EH (cell line): ENCODE results near the gene BNC2.
A peak's percentile ranks its signal among the peaks of the same experiment; 100 is the strongest.

ENCODE experiments used
- DNase-seq: peaks from one replicate; pipeline ENCODE4 v3.0.0-alpha.2; 2015; ENCODE audit warnings: low read depth

The BNC2 gene

DNA sequence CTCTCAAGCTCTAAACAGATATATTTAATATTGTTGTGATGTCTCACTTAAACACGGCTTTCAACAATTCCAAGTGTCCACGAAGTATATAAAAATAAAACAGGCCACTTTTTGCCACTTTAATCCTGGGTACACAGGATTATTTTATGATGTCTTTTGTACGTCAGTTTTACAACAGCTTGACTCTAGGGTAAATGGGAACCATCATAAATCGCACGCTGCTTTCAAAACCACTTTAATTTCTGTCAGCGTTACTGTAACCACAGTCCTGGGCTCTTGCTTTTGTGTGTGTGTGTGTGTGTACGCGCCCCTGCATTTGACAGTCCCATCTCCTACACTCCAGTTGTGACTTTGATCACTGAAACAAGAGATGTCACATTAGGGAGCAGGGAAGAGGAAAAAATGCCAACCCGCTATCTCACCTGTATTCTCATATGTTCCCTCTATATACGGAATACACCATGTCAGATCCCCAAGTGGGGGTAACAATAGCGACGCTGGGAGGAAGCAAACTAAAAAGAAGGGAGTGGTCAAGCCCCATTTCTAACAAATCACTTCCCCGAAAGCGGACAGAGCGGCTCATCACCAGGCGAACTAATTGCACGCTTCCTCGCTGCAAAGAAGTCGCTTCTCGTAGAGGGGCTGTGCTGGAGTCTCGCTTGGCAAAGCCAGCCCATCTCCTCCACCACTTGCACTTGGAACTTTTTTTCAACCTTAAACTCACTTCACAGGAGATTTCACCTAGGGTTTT is 1.2 kb downstream of the BNC2 start:
- DNase-seq, result peak; percentile 55

- no peak for DNase-seq
Measured at GRCh38 chr9:16868701-16869100, 1.8 kb downstream of the BNC2 start.

DNA sequence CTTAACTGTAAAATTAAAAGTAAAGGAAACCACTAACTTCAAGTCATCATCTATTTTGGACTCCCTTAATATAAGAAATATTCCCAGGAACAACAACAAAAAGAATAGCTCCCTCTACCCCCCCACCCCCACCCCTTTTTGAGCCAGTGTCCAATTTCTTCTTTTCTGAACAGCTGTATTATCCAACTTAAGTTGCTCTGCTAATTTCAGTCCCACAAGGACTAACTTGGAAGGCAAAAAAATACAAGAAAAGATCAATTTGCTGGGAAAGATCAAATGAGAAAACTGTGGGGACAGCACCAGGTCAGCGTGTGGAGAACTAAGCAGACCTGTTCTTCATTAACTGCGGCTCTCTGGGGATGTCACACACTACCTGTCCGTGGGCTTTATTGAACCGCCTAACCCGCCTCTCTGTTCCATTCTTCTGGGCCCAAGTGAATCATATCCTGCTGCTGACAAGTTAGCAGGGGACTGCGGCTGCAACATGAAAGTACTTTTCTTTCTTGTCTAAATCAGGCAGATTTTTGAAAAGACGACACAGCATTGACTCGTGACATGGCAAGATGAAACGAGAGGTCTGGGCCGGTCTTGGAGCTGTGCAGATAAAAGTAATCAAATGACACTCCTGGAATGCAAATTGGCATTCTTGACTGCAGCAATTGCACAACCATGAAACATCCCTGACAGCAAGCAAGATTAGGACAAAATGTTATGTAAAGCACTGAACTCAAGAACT is 2.7 kb downstream of the BNC2 start:
- DNase-seq, result peak; percentile 86

DNA sequence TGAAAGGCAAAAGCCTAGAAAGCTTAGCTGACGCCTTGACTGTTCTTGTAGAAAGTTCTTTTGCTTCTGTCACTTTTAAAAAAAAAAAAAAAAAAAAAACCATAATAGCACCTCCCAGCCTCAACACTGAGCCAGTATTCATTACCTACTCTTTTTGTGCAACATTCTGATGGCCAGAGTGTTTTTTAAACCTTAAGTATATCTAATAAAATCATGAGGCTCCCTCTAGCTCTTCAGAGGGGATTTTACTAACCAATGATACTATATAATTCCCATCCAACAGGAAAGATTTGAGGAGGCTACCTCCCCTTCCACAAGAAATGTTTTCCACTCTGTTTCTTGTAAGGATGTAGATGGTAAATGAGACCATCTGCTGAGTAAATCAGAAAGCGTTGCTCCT is 3.9 kb downstream of the BNC2 start:
- DNase-seq, result no peak

DNA sequence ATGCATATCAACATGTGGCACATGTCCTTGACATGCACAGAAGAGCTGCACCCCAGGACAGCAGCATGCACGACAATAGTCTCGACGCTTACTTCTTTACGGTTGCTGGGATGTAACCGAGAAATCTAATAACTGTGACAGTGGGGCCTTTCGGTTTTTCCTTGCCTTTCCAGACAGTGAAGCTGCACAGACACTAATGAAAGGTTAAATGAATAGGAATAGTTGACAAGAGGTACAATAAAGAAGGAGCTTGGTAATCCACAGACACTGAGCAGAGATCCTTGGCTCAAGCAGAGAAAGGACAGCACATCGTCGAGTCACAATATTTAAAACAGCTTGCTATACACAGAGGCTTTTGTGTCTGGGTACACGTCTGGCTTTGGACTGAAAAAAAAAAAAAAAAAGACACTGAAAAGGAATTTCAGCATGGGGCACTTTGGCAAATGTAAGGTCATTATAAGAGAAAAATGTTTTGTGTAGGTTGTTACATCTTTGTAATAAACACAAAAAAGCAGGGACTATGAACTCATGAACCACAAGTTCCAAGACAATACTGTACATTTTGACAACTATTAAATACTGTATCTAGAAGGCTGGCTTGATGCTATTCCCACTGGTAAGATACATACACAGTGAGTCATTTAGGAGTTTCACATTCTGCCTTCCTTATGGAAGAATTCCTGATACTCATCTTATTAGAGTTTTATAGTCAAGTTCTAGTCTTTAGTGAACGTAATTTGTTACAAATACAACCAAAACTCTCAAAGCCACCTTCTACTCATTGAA is 5.6 kb downstream of the BNC2 start:
- DNase-seq, result peak; percentile 83

DNA sequence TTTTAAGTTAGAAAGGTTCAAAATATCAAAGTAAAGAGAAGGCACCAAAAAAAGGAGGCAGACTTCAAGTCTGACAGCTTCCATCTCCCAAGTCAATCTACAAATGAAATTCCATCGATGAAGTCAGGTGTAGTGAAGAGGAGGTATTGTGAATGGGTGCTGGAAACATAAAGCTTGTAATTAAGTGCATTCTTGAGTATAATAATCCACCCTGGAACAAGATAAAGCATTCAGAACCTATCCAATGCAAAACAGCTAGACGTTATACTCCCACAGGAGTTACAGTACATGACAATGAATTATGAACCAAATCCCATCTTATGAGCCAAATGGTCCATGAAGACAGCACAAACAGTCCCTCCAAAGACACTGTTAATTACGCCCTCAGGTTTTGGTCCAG is 22.3 kb downstream of the BNC2 start:
- DNase-seq, result no peak

- no peak for DNase-seq
Measured at GRCh38 chr9:16846986-16847385, 23.5 kb downstream of the BNC2 start.

DNA sequence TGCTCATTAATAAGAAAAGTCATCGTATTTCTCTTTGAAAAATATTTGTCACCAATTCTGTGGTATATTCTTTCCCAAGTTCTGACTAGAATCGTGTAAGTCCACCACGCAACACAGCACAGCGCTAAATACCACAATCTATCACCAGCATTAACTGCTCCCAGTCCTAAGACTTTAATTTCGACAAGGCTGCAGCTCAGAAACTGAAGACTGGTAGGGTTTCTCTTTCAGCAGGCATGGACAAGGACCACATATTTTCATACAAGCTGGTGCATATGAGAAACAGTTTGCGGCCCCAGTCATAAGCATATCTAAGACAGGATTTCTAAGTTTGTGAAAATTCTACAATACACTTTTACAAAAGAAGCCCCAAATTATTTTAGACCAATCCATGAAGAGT is 24.1 kb downstream of the BNC2 start:
- no peak for DNase-seq

- DNase-seq, result no peak
Measured at GRCh38 chr9:16834817-16835216, 35.7 kb downstream of the BNC2 start.

- DNase-seq, result no peak
Measured at GRCh38 chr9:16833296-16833835, 37.1 kb downstream of the BNC2 start.

- DNase-seq, result no peak
Measured at GRCh38 chr9:16832101-16832500, 38.4 kb downstream of the BNC2 start.

GRCh38 chr9:16830806-16831205 is 39.7 kb downstream of the BNC2 start:
- no peak for DNase-seq

DNA sequence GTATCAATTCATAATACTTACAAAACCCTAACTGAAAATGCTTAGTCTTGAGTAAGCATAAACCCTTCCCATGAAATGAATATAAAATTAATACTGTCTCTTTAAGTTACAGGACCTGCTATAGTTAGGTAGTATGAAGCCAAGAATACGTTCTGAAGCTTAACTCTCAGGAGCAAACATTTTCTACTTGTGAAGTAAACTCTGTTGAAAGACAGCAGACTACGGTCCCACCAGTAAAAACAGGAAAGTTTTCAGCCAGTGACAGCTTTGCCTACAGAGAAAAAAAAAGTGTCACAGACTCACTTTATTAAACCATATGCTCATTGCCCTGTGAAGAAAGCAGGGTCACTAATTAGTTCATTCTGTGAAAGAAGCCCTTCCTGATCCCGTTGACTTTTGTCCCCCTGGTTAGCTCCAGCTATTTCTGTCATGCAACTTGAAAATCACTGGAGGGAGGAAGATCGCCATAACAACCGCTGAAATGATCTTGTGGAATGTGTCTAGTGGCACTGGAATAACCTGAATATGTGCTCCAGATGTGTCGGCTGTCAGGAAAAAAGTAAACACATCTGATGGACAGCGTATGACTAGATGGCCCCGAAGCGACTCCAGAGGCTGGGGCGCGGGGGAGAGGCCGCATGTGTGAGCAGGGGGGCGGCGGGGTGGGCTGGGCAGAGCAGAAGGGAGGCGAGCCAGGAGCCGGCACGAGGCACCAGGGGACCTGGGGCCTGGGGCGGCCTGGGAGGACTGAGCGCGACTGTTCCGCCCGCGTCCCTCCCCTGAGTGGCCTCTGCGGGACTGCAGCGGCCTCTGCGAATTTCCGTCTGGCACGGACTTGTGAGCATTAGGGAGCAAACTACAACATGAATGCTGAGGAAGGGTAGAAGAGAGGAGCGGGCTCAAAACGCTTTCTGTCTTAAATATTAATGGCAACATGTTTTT is 41.9 kb downstream of the BNC2 start:
- peak; percentile 80 for DNase-seq

- DNase-seq, result peak; percentile 91
Measured at GRCh38 chr9:16825971-16826625, 44.4 kb downstream of the BNC2 start.

- DNase-seq, result peak; percentile 60
Measured at GRCh38 chr9:16825331-16825725, 45.1 kb downstream of the BNC2 start.

DNA sequence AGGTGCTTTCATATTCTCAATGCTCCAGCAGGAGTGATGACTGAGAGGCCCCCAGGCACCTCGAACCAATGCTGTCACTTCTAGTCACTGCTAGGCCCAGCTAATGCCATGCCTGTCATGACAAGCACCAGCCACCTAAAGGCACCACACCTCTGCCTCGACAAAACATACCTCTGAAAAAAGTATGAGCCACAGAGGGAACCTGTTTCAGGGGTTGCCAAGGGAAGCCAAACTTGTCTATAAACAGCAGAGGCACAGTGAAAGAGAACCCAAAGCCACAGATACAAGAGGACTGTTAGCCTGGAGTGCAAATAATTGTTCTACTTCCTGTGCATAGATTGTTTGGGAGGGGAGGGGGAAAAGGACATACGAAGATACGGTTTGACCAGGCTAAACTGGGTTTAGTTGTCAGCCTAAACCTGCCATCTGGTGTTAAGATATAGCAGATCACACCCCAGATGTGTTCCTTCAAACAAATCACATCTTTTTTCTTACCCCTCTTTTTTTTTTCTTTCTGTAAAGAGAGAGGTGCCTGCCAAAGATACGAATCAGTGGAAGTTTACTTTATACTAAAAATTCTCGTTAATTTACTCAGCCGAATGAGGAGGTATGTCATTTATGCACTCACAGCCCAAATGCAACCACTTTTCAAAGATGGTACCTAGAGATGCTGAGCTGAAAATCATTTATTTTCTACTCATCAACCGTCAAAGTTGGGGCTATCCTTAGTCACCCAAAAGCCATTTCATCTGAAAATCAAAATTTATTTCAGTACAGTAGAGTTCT is 45.7 kb downstream of the BNC2 start:
- peak; percentile 64 for DNase-seq

- no peak for DNase-seq
Measured at GRCh38 chr9:16823906-16824305, 46.6 kb downstream of the BNC2 start.

DNA sequence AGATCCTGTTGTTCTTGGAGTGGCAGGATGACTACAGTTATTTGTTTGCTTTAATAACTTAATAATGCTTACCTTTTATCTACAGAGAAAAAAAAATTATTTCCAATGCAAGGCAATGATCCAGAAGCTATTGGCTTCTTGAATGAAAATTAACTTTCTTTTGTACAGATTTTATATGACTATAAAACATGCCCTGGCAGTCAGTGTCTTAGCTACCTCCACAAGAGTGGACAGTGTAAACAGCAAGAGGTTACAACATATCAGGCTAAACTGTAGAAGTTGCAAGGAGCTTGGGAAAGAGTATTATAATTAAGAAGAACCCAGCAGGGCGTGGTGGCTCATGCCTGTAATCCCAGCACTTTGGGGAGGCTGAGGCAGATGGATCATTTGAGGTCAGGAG is 49.1 kb downstream of the BNC2 start:
- DNase-seq, result no peak

DNA sequence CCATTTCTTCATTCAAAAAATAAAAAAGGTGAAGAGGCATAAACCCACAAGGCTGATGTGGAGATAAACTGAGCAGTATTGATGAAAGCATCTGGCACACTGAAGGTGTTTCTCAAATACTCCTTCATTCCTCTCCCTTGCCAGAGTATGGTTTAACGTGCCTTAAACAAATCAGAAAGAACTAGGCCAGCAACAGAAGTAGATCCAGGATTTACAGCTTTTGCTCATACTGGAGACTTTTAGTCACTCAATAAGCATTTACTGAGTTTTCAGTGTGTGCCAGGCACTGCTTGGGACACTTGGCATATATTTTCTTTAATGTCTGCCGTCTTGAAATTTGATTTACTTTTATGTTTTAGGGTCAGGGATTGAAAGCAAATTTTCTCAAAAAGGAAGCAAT is 53.0 kb downstream of the BNC2 start:
- DNase-seq, result no peak

- DNase-seq, result no peak
Measured at GRCh38 chr9:16817002-16817401, 53.5 kb downstream of the BNC2 start.
